OCI-LY1 (cell line): ENCODE measurements around the gene CNTN5.

Experiments used
- H2AFZ ChIP-seq: fragments of 200-600 bp; sonication (generic), shearing (Covaris generic); 2 replicates; pipeline ENCODE4 v1.6.0; 2014; ENCODE audit warnings: antibody characterized with exemption, mild to moderate bottlenecking, low read length
- H3F3A ChIP-seq: fragments of 200-600 bp; sonication (generic), shearing (Covaris generic); 2 replicates; pipeline ENCODE4 v1.6.0; 2014; ENCODE audit warnings: mild to moderate bottlenecking, antibody characterized with exemption, low read length, moderate library complexity; ENCODE audit not compliant: insufficient read depth
- H3K27ac ChIP-seq: fragments of 200-600 bp; sonication (generic); 2 replicates; pipeline ENCODE4 v1.5.1; 2014; ENCODE audit warnings: low read length, mixed run types, mild to moderate bottlenecking, low read depth; ENCODE audit not compliant: poor library complexity, severe bottlenecking
- H3K27me3 ChIP-seq: fragments of 200-600 bp; sonication (generic); 2 replicates; pipeline ENCODE4 v1.6.0; 2014; ENCODE audit warnings: antibody characterized with exemption, mild to moderate bottlenecking, low read length, moderate library complexity; ENCODE audit not compliant: insufficient read depth
- H3K36me3 ChIP-seq: fragments of 200-600 bp; sonication (generic); 2 replicates; pipeline ENCODE4 v1.6.1; 2014; ENCODE audit warnings: mild to moderate bottlenecking, antibody characterized with exemption, low read length, moderate library complexity, mixed read lengths; ENCODE audit not compliant: insufficient read depth
- H3K4me1 ChIP-seq: fragments of 200-600 bp; sonication (generic); 2 replicates; pipeline ENCODE4 v1.5.1; 2014; ENCODE audit warnings: mild to moderate bottlenecking, low read length, moderate library complexity; ENCODE audit not compliant: insufficient read depth, severe bottlenecking
- H3K4me2 ChIP-seq: fragments of 200-600 bp; sonication (generic), shearing (Covaris generic); 2 replicates; pipeline ENCODE4 v1.6.1; 2014; ENCODE audit warnings: low read length
- H3K4me3 ChIP-seq: fragments of 200-600 bp; sonication (generic); 2 replicates; pipeline ENCODE4 v1.5.1; 2014; ENCODE audit warnings: low read length, low read depth, mild to moderate bottlenecking, mixed read lengths; ENCODE audit not compliant: poor library complexity, severe bottlenecking
- H3K79me2 ChIP-seq: fragments of 200-600 bp; shearing (Covaris generic); 2 replicates; pipeline ENCODE4 v1.6.1; 2016; ENCODE audit warnings: mixed run types, low read length, mixed read lengths; ENCODE audit not compliant: insufficient read depth
- H3K9ac ChIP-seq: fragments of 200-600 bp; sonication (generic), shearing (Covaris generic); 2 replicates; pipeline ENCODE4 v1.6.1; 2014; ENCODE audit warnings: mild to moderate bottlenecking, low read length, mixed read lengths
- H3K9me2 ChIP-seq: fragments of 200-600 bp; sonication (generic), shearing (Covaris generic); 2 replicates; pipeline ENCODE4 v1.6.1; 2014; ENCODE audit warnings: low read depth, mild to moderate bottlenecking, low read length, mixed read lengths
- H3K9me3 ChIP-seq: fragments of 200-600 bp; shearing (Covaris generic); 2 replicates; pipeline ENCODE4 v1.6.1; 2014; ENCODE audit warnings: low read length, mixed read lengths
- H4K20me1 ChIP-seq: fragments of 200-600 bp; sonication (generic), shearing (Covaris generic); 2 replicates; pipeline ENCODE4 v1.6.0; 2016; ENCODE audit warnings: mild to moderate bottlenecking, low read length; ENCODE audit not compliant: insufficient read depth
- CTCF ChIP-seq: fragments of 200-600 bp; sonication (generic), shearing (Covaris generic); IDR thresholded peaks from 2 replicates; pipeline ENCODE4 v1.5.1; 2017; ENCODE audit warnings: mild to moderate bottlenecking, antibody characterized with exemption, low read length, moderate library complexity, mixed read lengths
- EZH2 ChIP-seq: fragments of 200-600 bp; sonication (generic), shearing (Covaris generic); IDR thresholded peaks from 2 replicates; pipeline ENCODE4 v1.8.0; 2017; ENCODE audit warnings: borderline replicate concordance, mixed run types, mild to moderate bottlenecking, antibody characterized with exemption, low read length, moderate library complexity, mixed read lengths

CNTN5 gene

GRCh38 chr11:100403816-100404215 lies 1383.1 kb downstream of the CNTN5 start:
- Histone ChIP-seq H3K9me3 (no peaks in the 10 kb centered on the region), H3K27ac (no peak overlapping the region), H3K4me3 (no peak overlapping the region), H3K79me2 (no peaks in the 10 kb centered on the region), H3K4me1 (no peaks in the 10 kb centered on the region), H2AFZ (no peak overlapping the region), H3K4me2 (no peak overlapping the region), H3K9ac (no peak overlapping the region), H3F3A (no peaks in the 10 kb centered on the region), H3K27me3 (no peaks in the 10 kb centered on the region), H3K9me2 (no peaks in the 10 kb centered on the region), H3K36me3 (no peaks in the 10 kb centered on the region), H4K20me1 (no peaks in the 10 kb centered on the region)
- no peak for TF ChIP-seq CTCF
- no peak for TF ChIP-seq EZH2

GRCh38 chr11:100404907-100405306 lies 1384.2 kb downstream of the CNTN5 start:
- no peaks in the 10 kb centered on the region for H3K9me2 ChIP-seq
- no peak for TF ChIP-seq EZH2
- no peak for TF ChIP-seq CTCF
- no peaks in the 10 kb centered on the region for H3K36me3 ChIP-seq
- no peaks in the 10 kb centered on the region for H4K20me1 ChIP-seq
- H3K79me2 ChIP-seq, result no peaks in the 10 kb centered on the region
- no peak overlapping the region for H2AFZ ChIP-seq
- no peaks in the 10 kb centered on the region for H3K9me3 ChIP-seq
- no peaks in the 10 kb centered on the region for H3F3A ChIP-seq
- no peak overlapping the region for H3K4me2 ChIP-seq
- no peaks in the 10 kb centered on the region for H3K4me1 ChIP-seq
- H3K27me3 ChIP-seq, result no peaks in the 10 kb centered on the region
- H3K4me3 ChIP-seq, result no peak overlapping the region
- no peak overlapping the region for H3K27ac ChIP-seq
- no peak overlapping the region for H3K9ac ChIP-seq
